ENCODE results near the gene ARRDC4.
A peak's percentile ranks its signal among the peaks of the same experiment; 100 is the strongest.

The ARRDC4 gene, protein sequence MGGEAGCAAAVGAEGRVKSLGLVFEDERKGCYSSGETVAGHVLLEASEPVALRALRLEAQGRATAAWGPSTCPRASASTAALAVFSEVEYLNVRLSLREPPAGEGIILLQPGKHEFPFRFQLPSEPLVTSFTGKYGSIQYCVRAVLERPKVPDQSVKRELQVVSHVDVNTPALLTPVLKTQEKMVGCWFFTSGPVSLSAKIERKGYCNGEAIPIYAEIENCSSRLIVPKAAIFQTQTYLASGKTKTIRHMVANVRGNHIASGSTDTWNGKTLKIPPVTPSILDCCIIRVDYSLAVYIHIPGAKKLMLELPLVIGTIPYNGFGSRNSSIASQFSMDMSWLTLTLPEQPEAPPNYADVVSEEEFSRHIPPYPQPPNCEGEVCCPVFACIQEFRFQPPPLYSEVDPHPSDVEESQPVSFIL

GRCh38 chr15:97960364-97961066, at the start of gene ARRDC4:
Gene ARRDC4, plus strand, starts transcription at chr15:97960703. Its CDS starts 159 bp downstream, at chr15:97960862.
- DNase-seq (ENCODE audit: low spot score) = peak; percentile 99

DNA sequence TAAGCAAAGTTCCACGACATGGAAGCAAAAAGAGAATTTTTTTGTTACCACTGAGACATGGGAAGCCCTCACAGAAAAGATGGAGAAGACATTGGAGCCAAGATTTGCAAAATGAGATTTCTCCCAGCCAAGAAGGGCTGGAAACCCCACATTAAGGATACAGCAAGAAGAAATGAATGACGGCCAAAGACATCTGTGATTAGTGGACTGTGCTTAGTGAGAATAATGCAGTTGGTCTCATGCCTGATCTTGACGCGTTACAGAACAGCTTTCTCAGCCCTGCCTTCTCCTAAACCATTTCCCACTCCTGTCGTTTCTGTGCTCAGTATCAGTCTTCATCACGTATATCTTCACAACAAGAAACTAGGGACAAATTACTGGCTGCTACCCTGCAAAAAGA, 45.8 kb upstream of the ARRDC4 start:
- no peak for DNase-seq (ENCODE audit: low spot score)

DNA sequence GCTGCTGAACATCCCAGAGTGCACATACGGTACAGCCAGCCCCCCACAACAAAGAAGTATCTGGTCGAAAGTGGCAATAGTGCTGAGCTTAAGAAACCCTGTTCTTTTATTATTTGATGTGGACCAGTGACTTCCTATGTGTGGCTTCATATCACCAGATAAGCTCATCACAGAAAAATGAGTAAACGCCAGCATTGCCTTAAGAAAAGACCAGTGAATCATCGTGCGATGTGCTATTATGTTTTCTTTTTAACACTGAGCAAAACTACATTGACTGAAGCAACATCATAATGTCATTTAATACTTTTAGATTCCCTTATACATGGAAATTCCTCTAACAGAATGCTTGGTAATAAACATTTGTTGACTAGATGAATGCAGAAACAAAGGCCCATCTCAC, 45.2 kb upstream of the ARRDC4 start:
- DNase-seq (ENCODE audit: low spot score) = no peak

DNA sequence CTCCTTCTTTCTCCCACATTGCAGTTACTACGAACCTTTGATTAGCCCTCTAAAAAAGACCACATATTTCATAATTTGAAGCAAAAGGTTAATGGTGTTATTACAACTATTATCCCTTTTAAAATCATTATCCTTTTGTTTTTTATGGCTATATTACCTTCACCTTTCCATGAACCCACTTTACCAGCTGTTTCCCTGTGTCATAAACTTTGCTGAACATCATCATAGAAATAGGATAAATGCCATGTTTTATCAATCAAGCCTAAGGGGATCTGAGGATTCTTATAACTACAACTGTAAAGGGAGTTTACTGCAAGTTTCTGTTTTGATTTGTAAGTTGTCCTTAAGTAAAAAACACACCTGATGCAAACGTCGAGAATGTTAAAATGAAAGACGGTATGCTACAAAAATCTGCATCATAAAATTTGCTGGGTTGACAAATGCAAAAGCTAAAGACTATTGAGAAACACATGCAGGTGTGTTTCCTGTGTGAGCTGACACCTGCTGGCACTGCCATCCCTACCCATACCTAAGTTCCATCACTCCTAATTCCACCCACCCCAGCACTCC, 39.1 kb upstream of the ARRDC4 start:
- DNase-seq (ENCODE audit: low spot score) = no peak

DNA sequence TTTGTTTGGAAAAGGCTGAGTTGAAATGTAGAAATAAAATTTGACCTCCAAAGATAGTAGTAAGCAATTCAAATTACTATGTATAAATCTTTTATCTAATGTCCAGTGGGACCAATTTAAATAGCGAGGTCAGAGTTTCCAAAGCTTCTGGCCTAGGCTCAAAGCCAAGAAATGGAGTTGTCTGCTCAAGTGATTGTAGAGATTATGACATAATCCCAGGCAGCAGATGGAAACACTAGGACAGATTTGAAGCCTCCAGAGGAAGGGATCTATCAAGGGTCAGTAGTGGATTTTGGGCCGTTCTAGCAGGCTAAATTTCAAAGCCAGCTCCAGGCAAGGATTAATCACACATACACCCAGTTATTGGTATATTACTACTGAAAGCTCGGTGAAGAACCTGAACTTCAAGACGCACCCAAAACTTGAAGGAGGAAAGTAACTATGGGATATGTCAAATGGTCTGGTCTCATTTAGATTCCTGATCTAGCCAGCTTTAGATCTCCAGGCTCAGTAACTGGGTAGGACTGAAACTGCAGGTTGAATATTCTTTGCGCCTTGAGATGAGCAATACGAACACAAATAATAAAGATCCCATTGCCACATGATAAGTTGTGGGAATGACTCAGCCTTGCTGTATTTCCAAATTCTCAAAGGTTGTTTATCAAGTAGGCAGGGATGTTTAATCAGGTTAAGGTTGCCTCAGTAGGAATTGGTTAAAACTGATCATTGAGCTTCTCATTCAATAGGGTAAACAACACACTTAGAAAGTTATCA, 30.9 kb upstream of the ARRDC4 start:
- DNase-seq (ENCODE audit: low spot score) = no peak

DNA sequence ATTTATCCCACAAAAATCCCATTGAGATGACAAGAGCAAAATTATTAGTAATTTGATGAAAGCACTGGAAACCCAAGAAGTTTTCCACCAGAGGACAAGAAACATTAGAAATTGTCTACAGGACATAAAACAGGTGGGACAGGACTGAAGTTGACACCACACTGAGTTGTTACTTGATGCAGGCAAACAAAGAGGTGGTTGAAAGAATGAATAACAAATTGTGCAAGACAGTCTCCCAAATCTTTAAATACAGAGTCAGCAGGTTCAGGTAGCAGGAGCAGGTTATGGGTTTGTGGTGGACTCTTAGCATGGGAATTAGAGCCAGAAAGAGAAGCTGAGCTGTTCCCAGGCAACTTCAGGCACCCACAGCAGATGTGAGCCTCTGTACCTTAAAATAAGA, 30.3 kb upstream of the ARRDC4 start:
- no peak for DNase-seq (ENCODE audit: low spot score)

DNA sequence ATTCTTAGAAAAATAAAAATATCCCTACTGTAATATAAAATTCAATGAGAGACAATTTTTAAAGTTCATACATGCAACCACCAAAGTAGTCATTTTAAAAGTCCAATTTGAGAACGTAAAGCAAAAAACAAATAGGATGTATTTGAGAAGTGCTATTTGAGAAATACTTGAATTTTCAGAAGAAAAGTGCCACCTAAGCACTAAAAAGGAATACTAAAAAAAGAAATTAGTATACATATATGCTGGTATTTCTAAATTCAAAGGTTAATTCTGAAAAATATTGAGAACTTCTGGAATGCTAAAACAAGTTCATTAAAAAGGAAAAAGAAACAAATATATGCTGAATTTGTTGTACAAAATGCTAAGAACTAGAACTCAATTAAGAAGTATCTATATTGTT, 29.2 kb upstream of the ARRDC4 start:
- DNase-seq (ENCODE audit: low spot score) = no peak

GRCh38 chr15:97933589-97933988, 26.9 kb upstream of the ARRDC4 start:
- DNase-seq (ENCODE audit: low spot score) = no peak

DNA sequence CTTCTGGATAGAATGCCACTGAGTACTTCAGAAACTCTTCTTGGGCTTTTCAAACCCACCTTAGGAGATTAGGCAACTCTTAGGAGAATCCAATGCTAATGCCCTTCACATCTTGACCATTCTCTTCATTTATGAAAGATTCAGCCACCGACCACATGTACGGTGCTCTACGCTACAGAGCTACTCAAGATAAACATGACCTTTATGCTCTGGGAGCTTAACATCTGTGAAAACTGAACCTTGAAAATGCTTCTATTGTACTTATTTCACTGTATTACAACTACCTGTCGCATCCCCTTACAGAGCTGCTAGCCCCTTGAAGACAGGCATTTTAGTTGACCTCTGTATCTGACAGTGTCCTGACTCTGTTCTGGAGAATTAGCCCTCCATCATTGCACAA, 19.5 kb upstream of the ARRDC4 start:
- DNase-seq (ENCODE audit: low spot score) = no peak

GRCh38 chr15:97941572-97941971, 18.9 kb upstream of the ARRDC4 start:
- DNase-seq (ENCODE audit: low spot score) = no peak

GRCh38 chr15:97944724-97945123, 15.8 kb upstream of the ARRDC4 start:
- DNase-seq (ENCODE audit: low spot score) = no peak

DNA sequence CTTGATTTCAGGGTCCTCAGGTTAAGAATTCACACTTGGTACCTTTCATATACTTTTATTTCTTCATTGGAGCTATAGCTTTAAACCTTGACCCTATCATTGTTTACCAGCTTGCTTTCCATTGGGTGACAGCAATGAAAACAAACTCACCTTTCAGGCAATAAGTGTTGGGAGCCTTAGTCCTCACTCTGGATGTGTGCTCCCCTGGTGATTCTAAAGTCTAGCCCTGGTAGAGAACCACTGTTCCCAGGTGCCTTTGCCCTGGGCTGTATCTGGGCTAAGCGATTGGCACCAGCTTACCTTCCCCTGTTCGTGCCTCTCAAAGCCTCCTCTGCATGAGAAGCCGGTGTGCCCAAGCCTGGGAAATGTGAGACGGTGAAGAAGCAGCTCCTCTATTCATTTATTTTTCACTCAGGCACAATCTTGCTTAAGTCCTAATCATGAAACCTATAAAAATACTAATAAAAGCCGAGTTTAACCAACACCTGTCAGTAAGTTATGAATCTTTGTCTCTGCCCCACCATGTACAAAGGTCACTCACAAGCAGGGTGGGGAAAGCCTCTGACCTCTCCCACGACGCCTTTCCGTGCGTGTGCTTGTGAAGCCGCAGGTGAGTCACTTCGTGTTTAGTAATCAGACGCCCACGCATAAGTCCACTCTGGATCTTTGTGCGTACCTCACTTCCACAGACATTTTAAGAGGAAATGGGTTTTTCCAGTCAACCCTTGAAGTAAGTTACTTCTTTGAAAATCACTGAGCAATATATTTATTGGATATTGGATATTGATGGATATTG, 12.8 kb upstream of the ARRDC4 start:
- DNase-seq (ENCODE audit: low spot score) = peak; percentile 53

DNA sequence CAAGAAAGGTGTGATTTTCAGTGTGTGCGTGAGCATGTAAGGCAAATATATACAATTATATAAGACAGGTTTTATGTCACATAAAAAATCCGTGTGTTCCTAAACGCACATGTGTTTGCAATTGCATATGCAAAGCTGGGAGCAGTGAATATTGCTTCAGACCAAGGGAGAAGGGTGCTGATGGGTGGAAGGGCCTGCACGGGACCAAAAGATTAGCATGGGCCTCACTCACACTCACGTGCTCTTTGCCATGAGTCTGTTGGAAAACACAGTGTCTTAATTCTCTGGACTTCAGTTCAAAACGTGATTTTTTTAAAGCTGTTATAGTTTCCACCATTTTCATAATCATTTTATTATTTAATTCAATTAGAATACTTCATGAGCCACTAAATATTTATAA, 7.2 kb upstream of the ARRDC4 start:
- no peak for DNase-seq (ENCODE audit: low spot score)

- DNase-seq (ENCODE audit: low spot score) = no peak
Measured at GRCh38 chr15:97953748-97954147, 6.8 kb upstream of the ARRDC4 start.

- no peak for DNase-seq (ENCODE audit: low spot score)
Measured at GRCh38 chr15:97955035-97955434, 5.5 kb upstream of the ARRDC4 start.

DNA sequence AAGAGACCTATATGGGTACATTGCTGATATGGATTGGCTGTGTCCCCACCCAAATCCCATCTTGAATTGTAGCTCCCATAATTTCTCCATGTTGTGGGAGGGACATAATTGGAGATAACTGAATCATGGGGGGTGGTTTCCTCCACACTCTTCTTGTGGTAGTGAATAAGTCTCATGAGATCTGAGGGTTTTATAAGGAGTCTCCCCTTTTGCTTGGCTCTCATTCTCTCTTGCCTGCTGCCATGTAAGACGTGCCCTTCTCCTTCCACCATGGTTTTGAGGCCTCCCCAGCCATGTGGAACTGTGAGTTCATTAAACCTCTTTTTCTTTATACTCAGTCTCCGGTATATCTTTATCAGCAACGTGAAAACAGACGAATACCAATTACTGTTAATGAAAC, 5.0 kb upstream of the ARRDC4 start:
- no peak for DNase-seq (ENCODE audit: low spot score)

DNA sequence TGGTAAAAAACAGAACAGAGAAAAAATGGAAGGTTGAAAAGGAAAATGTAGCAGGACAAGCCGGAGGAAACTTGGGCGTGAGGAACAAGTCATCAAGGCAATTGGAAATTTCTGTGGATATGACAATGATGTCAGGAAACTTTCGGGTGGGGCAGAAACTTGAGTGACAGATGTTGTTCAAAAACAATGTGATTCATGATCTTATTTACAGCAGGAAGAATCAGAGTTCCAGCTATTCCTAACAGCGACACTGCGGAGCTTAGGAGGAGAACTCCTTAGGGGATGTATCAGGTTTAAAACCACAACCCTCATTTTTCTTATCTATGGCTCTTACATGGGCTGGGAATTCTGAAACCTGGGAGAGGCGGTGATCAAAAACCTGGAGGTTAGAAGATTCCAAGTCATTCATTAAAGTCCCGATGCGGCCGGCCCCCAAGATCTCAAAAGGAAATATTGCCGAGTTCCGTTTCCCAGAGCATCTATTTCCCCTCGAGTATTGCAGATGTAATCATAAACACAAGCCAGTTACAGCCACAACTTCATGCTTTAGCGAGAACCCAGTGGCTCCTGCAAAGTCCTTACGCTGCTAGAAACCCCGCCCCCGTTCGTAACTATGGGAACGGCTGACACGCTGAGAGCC, 659 bp upstream of the ARRDC4 start:
- peak; percentile 34 for DNase-seq (ENCODE audit: low spot score)

- DNase-seq (ENCODE audit: low spot score) = no peak
Measured at GRCh38 chr15:97961067-97961954, 808 bp downstream of the ARRDC4 start.

DNA sequence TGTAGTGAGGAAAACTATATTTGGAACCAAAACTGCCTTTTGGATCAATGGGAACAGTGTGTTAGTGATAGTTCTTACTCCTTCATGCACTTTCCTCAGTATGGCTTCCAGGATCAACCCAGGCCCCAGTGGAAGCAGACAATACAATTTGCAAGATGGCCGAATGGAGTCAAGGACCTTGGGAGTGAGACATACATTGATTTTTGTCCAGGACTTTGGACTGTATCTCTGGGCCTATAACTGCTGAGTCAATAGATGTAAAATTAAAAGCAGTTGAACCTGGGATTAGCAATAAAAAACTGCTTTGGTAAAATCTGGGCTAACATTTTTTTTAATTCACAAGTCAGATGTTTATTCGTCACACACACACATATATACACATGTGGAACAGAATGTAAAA, 1.8 kb downstream of the ARRDC4 start:
- DNase-seq (ENCODE audit: low spot score) = no peak

DNA sequence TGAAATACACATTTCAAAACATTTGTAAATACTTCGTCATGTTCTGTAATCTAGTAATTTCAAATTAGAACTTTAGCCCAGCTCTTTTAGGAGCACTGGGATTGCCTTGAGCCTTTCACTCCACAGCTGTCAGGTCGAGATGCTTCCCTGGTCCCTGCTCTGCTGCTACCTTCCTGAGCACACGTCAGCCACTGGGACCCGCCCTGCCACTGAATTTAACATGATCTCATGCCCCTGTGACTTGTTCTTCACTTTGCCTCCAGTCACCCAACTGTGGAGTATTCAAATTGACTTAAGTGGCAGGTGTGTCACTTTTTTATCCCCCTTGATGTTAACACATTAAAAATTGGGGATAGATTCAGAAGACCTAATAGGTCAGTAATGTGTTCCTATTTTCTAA, 3.3 kb downstream of the ARRDC4 start:
- DNase-seq (ENCODE audit: low spot score) = no peak
